T-cell (primary cell): ENCODE results near the gene HTR6. TPM values are rescaled to one million over a fixed set of nuclear protein-coding genes. Genes with fewer than 3 reads are reported as not detected.

ENCODE experiments used
- ATAC-seq, 4 experiments: fragments of 200-7000 bp in 3 of 4; fragments of 150-1000 bp in 1 of 4; cut with Tn5 transposase; replicated peaks in 1 of 4; 1 replicate in 3 of 4; 2 replicates in 1 of 4; pipeline ENCODE4 v1.10.0; 2021; ENCODE audit warnings: moderate library complexity in 3 of 4, mild to moderate bottlenecking in 2 of 4, moderate number of reproducible peaks in 1 of 4
- CTCF ChIA-PET, 2 donors: fragments of 300-600 bp; sonication (Branson Sonifier 250); formaldehyde crosslinking; loops; one replicate each; lab custom pipeline; 2022; ENCODE audit warnings: antibody characterized with exemption in 2 of 2; lab: Charles Lee
- POLR2A ChIA-PET, 2 donors: fragments of 300-600 bp; sonication (Branson Sonifier 250); formaldehyde crosslinking; loops; one replicate each; lab custom pipeline; 2022; ENCODE audit warnings: antibody characterized with exemption in 2 of 2; lab: Charles Lee
- DNase-seq, 35 experiments: peaks; one replicate each; pipeline versions ENCODE4 v3.0.0 to v3.0.0-alpha.2; 2013 to 2023
- H3K27ac ChIP-seq: one replicate; pipeline ENCODE4 v1.5.1; 2013; ENCODE audit warnings: low read length
- H3K27me3 ChIP-seq, 2 experiments: replicated peaks in 1 of 2; 1 replicate in 1 of 2; 2 replicates in 1 of 2; pipeline versions ENCODE4 v1.6.1 to v1.7.0; 2013; ENCODE audit warnings: low read length in 1 of 2, mixed read lengths in 1 of 2; ENCODE audit not compliant: control insufficient read depth in 2 of 2, insufficient read depth in 2 of 2; ENCODE audit errors: extremely low read depth in 1 of 2
- H3K36me3 ChIP-seq, 2 donors: 1 replicate in 1 of 2; 2 replicates in 1 of 2; pipeline versions ENCODE4 v1.6.1 to v1.7.0; 2013; ENCODE audit warnings: low read length in 1 of 2; ENCODE audit not compliant: control insufficient read depth in 2 of 2, insufficient read depth in 1 of 2; ENCODE audit errors: extremely low read depth in 1 of 2
- H3K4me1 ChIP-seq, 2 experiments: 1 replicate in 1 of 2; 2 replicates in 1 of 2; pipeline versions ENCODE4 v1.6.1 to v1.7.0; 2013; ENCODE audit warnings: low read length in 2 of 2, mixed read lengths in 1 of 2; ENCODE audit not compliant: insufficient read depth in 2 of 2, control insufficient read depth in 1 of 2; ENCODE audit errors: extremely low read depth in 1 of 2
- H3K4me3 ChIP-seq, 2 donors: 1 replicate in 1 of 2; 2 replicates in 1 of 2; pipeline versions ENCODE4 v1.5.1 to v1.7.0; 2013; ENCODE audit warnings: mild to moderate bottlenecking in 2 of 2, low read length in 1 of 2, moderate library complexity in 1 of 2; ENCODE audit not compliant: control insufficient read depth in 1 of 2; ENCODE audit errors: extremely low read depth in 1 of 2
- H3K9me3 ChIP-seq: 2 replicates; pipeline ENCODE4 v1.7.0; 2013
- H3K27ac Mint-ChIP-seq, 2 donors: one replicate each; pipeline ENCODE4 v1.8.0; 2020 to 2021; ENCODE audit warnings: mild to moderate bottlenecking in 2 of 2, mixed read lengths in 2 of 2
- H3K27me3 Mint-ChIP-seq, 2 donors: one replicate each; pipeline ENCODE4 v1.8.0; 2021 to 2022; ENCODE audit warnings: mixed read lengths in 2 of 2
- H3K36me3 Mint-ChIP-seq: one replicate; pipeline ENCODE4 v1.8.0; 2021; ENCODE audit warnings: mixed read lengths
- H3K4me1 Mint-ChIP-seq, 3 donors: one replicate each; pipeline ENCODE4 v1.8.0; 2020 to 2022; ENCODE audit warnings: mixed read lengths in 3 of 3, mild to moderate bottlenecking in 1 of 3
- H3K4me3 Mint-ChIP-seq, 3 donors: one replicate each; pipeline ENCODE4 v1.8.0; 2020 to 2022; ENCODE audit warnings: mild to moderate bottlenecking in 3 of 3, mixed read lengths in 3 of 3, moderate library complexity in 3 of 3
- H3K9me3 Mint-ChIP-seq, 3 donors: one replicate each; pipeline ENCODE4 v1.8.0; 2020 to 2022; ENCODE audit warnings: mixed read lengths in 3 of 3
- WGBS: methylation state at CpG from one replicate; pipeline ENCODE4 v1.1.5; 2013; ENCODE audit warnings: missing lambda C conversion rate; ENCODE audit not compliant: insufficient coverage; 5-methylcytosine and 5-hydroxymethylcytosine counted together
- total RNA-seq, 35 experiments: library from RNA in 6 of 35; stranded (reverse) in 6 of 35; fragments of 120-200 nt in 1 of 35; gene quantifications; one replicate each; pipeline versions ENCODE4 v1.2.1 to v1.2.4 and lab custom pipeline; 2013 to 2026

HTR6 gene
- total RNA-seq, 5 donors from 2014 or later (not counting 1 experiment from before 2014, with no cell fraction given) = 0.16 to 0.90 (median 0.19) TPM

DNA sequence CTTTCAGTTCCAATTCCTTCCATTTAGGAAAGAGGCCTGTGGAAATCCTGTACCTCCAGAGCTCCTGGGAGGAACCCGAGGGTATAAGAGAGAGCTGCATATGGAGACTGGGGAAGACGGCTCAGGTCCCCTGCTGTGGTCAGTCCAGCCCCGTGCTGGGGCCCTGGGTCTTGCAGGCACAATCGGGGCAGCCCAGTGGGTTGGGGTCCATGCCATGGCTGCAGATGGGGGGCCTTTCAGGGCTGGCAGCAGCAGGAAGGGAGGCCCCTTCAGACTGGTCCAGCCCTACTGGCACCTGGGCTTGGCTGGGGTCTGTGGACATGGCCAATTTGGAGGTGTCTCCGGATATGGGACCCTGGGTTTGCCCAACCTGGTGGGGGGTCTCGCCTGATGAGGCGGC lies 18.2 kb downstream of the HTR6 start:
- CTCF ChIA-PET = no interaction called here
- no peak for ATAC-seq

DNA sequence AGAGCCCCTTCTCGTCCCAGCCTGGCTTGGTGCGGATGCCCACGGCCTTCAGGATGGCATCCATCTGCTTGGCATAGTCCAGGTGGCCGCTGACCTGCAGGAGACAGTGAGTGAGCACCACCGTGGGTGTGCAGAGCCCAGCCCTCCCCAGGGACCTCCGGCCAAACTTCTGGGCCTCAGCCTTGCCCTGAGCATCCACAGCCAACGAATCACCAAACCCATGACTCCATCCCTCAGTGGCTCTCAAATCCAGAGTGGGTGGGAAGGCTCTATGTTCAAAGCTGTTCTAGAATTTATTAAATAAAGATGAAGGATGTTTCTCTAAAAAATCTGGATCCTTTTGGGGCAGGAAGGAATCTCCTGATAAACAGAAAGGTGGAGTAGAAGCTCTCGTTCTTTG lies 18.7 kb downstream of the HTR6 start:
- WGBS = 95% methylated on average over 5 of the region's 8 CpGs
- H3K36me3 Mint-ChIP-seq = peaks cover 4% of the 10 kb centered on the region
- H3K27ac Mint-ChIP-seq = no peak overlapping the region
- DNase-seq (no peak), ATAC-seq (no peak)
- H3K4me1 Mint-ChIP-seq = peaks cover 13 to 26% (median 20%) of the 10 kb centered on the region in 3 donors
- Histone ChIP-seq H3K27ac (no peak overlapping the region), H3K9me3 (no peaks in the 10 kb centered on the region), H3K4me1 (peaks cover 8 to 18% of the 10 kb centered on the region in 2 experiments), H3K36me3 (peaks cover 3 to 7% of the 10 kb centered on the region in 2 donors), H3K27me3 (no peaks in the 10 kb centered on the region), H3K4me3 (no peak overlapping the region)
- ChIA-PET POLR2A (interaction anchor here in 1 of 2 donors (0.6 to 0.7 kb wide), 2 partner anchors 11 to 630 kb away, joined by 5 to 12 read pairs; no protein-coding TSS in a partner anchor), CTCF (interaction anchor here in 1 of 2 donors (0.6 kb wide), 1 partner anchor 21 kb away, joined by 3 read pairs; no protein-coding TSS in a partner anchor)
- no peaks in the 10 kb centered on the region for H3K27me3 Mint-ChIP-seq
- H3K4me3 Mint-ChIP-seq = no peak overlapping the region
- no peaks in the 10 kb centered on the region for H3K9me3 Mint-ChIP-seq

More for the DNA sequence above, 18.2 kb downstream of the HTR6 start:
- H3K4me3 ChIP-seq = no peak overlapping the region
- POLR2A ChIA-PET = interaction anchor here in 1 of 2 donors (0.6 kb wide), 1 partner anchor 630 kb away, joined by 5 read pairs; no protein-coding TSS in a partner anchor
- H3K9me3 ChIP-seq = no peaks in the 10 kb centered on the region
- H3K4me1 ChIP-seq = peaks cover 7 to 14% of the 10 kb centered on the region in 2 experiments
- peaks cover 3 to 7% of the 10 kb centered on the region in 2 donors for H3K36me3 ChIP-seq
- H3K27ac ChIP-seq = no peak overlapping the region
- Mint-ChIP-seq H3K27me3 (no peaks in the 10 kb centered on the region), H3K9me3 (no peaks in the 10 kb centered on the region), H3K4me1 (peaks cover 8 to 22% (median 15%) of the 10 kb centered on the region in 3 donors), H3K36me3 (peaks cover 4% of the 10 kb centered on the region), H3K27ac (no peak overlapping the region), H3K4me3 (no peak overlapping the region)
- DNase-seq = no peak
- no peaks in the 10 kb centered on the region for H3K27me3 ChIP-seq
- over 99% methylated on average over 7 of the region's 7 CpGs for WGBS

GRCh38 chr1:19684677-19685076 lies 20.0 kb downstream of the HTR6 start:
- Histone ChIP-seq H3K4me3 (no peak overlapping the region), H3K4me1 (peaks cover 10 to 32% of the 10 kb centered on the region in 2 experiments), H3K27ac (no peak overlapping the region), H3K36me3 (peaks cover 3 to 10% of the 10 kb centered on the region in 2 donors), H3K9me3 (no peaks in the 10 kb centered on the region), H3K27me3 (no peaks in the 10 kb centered on the region)
- H3K27me3 Mint-ChIP-seq = no peaks in the 10 kb centered on the region
- H3K36me3 Mint-ChIP-seq = peaks cover 4% of the 10 kb centered on the region
- 100% methylated on average over 1 of the region's 2 CpGs for WGBS
- no peaks in the 10 kb centered on the region for H3K9me3 Mint-ChIP-seq
- POLR2A ChIA-PET = no interaction called here
- H3K4me3 Mint-ChIP-seq = no peak overlapping the region
- peaks cover 24 to 40% (median 27%) of the 10 kb centered on the region in 3 donors for H3K4me1 Mint-ChIP-seq
- no peak for ATAC-seq
- CTCF ChIA-PET = no interaction called here
- no peak overlapping the region for H3K27ac Mint-ChIP-seq
- no peak for DNase-seq

GRCh38 chr1:19685994-19686393 lies 21.3 kb downstream of the HTR6 start:
- H3K27ac ChIP-seq = peak overlapping the region; percentile 20
- peaks cover 10 to 41% of the 10 kb centered on the region in 2 experiments for H3K4me1 ChIP-seq
- DNase-seq (no peak), ATAC-seq (no peak)
- H3K36me3 ChIP-seq = peaks cover 5 to 10% of the 10 kb centered on the region in 2 donors
- H3K27me3 ChIP-seq = no peaks in the 10 kb centered on the region
- 80% methylated on average over 2 of the region's 9 CpGs for WGBS
- H3K9me3 ChIP-seq = no peaks in the 10 kb centered on the region
- H3K4me3 ChIP-seq = no peak overlapping the region
- H3K4me1 Mint-ChIP-seq = peaks cover 27 to 51% (median 37%) of the 10 kb centered on the region in 3 donors
- H3K27me3 Mint-ChIP-seq = no peaks in the 10 kb centered on the region
- H3K9me3 Mint-ChIP-seq = peaks cover 0 to 6% (median 3%) of the 10 kb centered on the region in 3 donors
- H3K36me3 Mint-ChIP-seq = peaks cover 13% of the 10 kb centered on the region
- H3K27ac Mint-ChIP-seq = peak overlapping the region in 1 of 2 donors; percentile 98
- CTCF ChIA-PET = no interaction called here
- POLR2A ChIA-PET = no interaction called here
- no peak overlapping the region for H3K4me3 Mint-ChIP-seq

DNA sequence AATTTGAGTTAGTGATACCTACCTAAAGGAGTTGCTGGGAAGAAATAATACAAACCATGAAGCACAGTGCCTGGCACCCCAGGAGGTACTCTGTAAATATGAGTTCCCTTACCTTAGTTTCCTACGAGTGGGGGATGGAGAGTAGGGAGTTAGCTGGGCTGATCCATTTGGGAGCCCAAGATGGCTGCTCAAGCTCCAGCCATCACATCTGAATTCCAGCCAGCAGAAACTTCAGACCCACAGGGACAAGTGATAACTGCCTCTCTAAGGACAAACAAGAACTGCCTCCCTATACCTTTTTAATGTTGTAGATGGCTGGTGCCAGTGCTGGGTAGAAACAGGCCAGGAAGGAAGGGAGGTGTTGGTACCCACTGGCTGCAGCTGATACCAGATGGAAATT lies 22.7 kb downstream of the HTR6 start:
- DNase-seq (no peak), ATAC-seq (no peak)
- Histone ChIP-seq H3K4me3 (no peak overlapping the region), H3K36me3 (peaks cover 9 to 10% of the 10 kb centered on the region in 2 donors), H3K27me3 (no peaks in the 10 kb centered on the region), H3K4me1 (peaks cover 10 to 46% of the 10 kb centered on the region in 2 experiments), H3K9me3 (no peaks in the 10 kb centered on the region), H3K27ac (peak overlapping the region; percentile 90)
- peaks cover 20% of the 10 kb centered on the region for H3K36me3 Mint-ChIP-seq
- peak overlapping the region in 1 of 3 donors; percentile 44 for H3K4me3 Mint-ChIP-seq
- no CpG with 5 or more reads among the region's 1 CpG for WGBS
- peaks cover 27 to 56% (median 37%) of the 10 kb centered on the region in 3 donors for H3K4me1 Mint-ChIP-seq
- CTCF ChIA-PET = interaction anchor here (0.9 to 1.0 kb wide), 2 partner anchors 17 to 26 kb away, joined by 3 read pairs; no protein-coding TSS in a partner anchor
- peak overlapping the region; percentile 93 to 98 for H3K27ac Mint-ChIP-seq
- no peaks in the 10 kb centered on the region for H3K27me3 Mint-ChIP-seq
- peaks cover 0 to 6% (median 3%) of the 10 kb centered on the region in 3 donors for H3K9me3 Mint-ChIP-seq
- POLR2A ChIA-PET = interaction anchor here in 1 of 2 donors (1.0 kb wide), 1 partner anchor 91 kb away, joined by 3 read pairs; a partner anchor contains a TSS

DNA sequence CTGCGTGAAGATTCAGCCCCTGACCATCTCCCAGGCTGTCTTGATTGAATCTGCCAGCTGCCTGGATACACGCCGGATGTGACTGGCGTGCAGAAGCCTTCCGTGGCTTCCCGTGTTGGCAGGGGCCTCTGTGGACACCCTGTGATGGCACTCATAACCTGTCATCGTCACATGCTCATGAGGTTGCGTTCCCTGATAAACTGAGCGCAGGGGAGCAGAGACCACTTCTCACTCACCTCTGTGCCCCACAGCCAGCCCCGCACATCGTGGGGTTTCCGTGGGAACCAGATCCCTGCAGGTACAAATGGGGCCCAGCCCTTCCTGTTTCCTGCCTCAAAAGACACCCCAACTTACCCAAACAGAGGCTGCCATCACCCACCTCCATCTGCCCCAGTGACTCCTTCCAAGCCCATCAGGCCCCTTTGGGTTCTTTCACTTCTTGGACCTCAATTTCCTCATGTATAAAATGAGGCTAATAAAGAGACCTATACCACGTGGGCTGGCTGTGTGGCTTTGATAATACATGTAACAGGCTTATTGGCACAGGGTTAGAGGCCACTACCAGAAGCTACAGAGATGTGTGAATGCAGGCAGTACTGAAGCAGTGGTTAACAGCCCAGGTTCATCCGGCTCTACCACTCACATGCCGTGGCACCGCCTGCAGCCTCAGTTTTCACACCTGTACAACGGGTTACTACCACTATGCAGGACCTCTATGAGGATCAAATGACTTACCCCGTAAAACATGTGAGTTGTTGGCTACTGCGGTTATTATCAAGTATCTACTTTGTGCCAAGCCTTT lies 23.6 kb downstream of the HTR6 start:
- H3K4me3 ChIP-seq = no peak overlapping the region
- peaks cover 0 to 6% (median 3%) of the 10 kb centered on the region in 3 donors for H3K9me3 Mint-ChIP-seq
- POLR2A ChIA-PET = interaction anchor here in 1 of 2 donors (1.0 kb wide), 1 partner anchor 91 kb away, joined by 3 read pairs; a partner anchor contains a TSS
- peak in 30 of 35 experiments; percentile 18 to 72 (median 46) for DNase-seq
- no peaks in the 10 kb centered on the region for H3K9me3 ChIP-seq
- H3K27ac ChIP-seq = peak overlapping the region; percentile 90
- no peaks in the 10 kb centered on the region for H3K27me3 Mint-ChIP-seq
- peaks cover 20% of the 10 kb centered on the region for H3K36me3 Mint-ChIP-seq
- peak overlapping the region; percentile 93 to 98 for H3K27ac Mint-ChIP-seq
- no peaks in the 10 kb centered on the region for H3K27me3 ChIP-seq
- H3K36me3 ChIP-seq = peaks cover 9 to 10% of the 10 kb centered on the region in 2 donors
- CTCF ChIA-PET = interaction anchor here (0.9 to 1.0 kb wide), 2 partner anchors 17 to 26 kb away, joined by 3 read pairs; no protein-coding TSS in a partner anchor
- H3K4me1 Mint-ChIP-seq = peaks cover 27 to 56% (median 37%) of the 10 kb centered on the region in 3 donors
- H3K4me3 Mint-ChIP-seq = peak overlapping the region; percentile 28 to 44 (median 29)
- peak; percentile 76 to 88 (median 81) for ATAC-seq
- WGBS = 30% methylated on average over 19 of the region's 19 CpGs
- H3K4me1 ChIP-seq = peaks cover 10 to 46% of the 10 kb centered on the region in 2 experiments
